Sigmoid colon (tissue), 7 donors: ENCODE data around the gene FIGLA. TPM values are rescaled to one million over a fixed set of nuclear protein-coding genes. Genes with fewer than 3 reads are reported as not detected.

Experiments used
- DNase-seq: peaks from one replicate; pipeline ENCODE4 v3.0.0-alpha.2; 2019
- H3K27ac ChIP-seq, 4 donors: fragments of 200-600 bp; sonication (generic); one replicate each; pipeline ENCODE4 v1.5.1; 2016 to 2019; ENCODE audit warnings: mild to moderate bottlenecking in 1 of 4
- H3K27me3 ChIP-seq, 3 donors: fragments of 200-600 bp; sonication (generic); one replicate each; pipeline ENCODE4 v1.5.1; 2019; ENCODE audit warnings: mild to moderate bottlenecking in 1 of 3
- H3K36me3 ChIP-seq, 4 donors: fragments of 200-600 bp; sonication (generic); one replicate each; pipeline ENCODE4 v1.5.1; 2016 to 2019
- H3K4me1 ChIP-seq, 4 donors: fragments of 200-600 bp; sonication (generic); one replicate each; pipeline ENCODE4 v1.5.1; 2017 to 2019
- H3K4me3 ChIP-seq, 4 donors: fragments of 200-600 bp; sonication (generic); one replicate each; pipeline ENCODE4 v1.5.1; 2017 to 2019; ENCODE audit warnings: mild to moderate bottlenecking in 2 of 4, moderate library complexity in 1 of 4
- H3K9me3 ChIP-seq, 4 donors: fragments of 200-600 bp in 3 of 4; sonication (generic) in 3 of 4; one replicate each; pipeline versions ENCODE4 v1.5.1 to v1.6.1; 2013 to 2019
- CTCF ChIP-seq, 4 experiments: fragments of 450-650 bp in 3 of 4; fragments of 200-600 bp in 1 of 4; IDR thresholded peaks; one replicate each; pipeline ENCODE4 v1.5.1; 2016 to 2019; ENCODE audit warnings: antibody characterized with exemption in 4 of 4, mild to moderate bottlenecking in 3 of 4, moderate library complexity in 2 of 4
- EP300 ChIP-seq, 4 donors: sonication (generic); formaldehyde crosslinking; IDR thresholded peaks; one replicate each; pipeline ENCODE4 v1.6.1; 2017; ENCODE audit warnings: antibody characterized with exemption in 4 of 4
- POLR2A ChIP-seq, 2 donors: fragments of 450-650 bp; IDR thresholded peaks; one replicate each; pipeline ENCODE4 v1.6.1; 2016; ENCODE audit warnings: antibody characterized with exemption in 2 of 2, mild to moderate bottlenecking in 2 of 2, moderate library complexity in 2 of 2
- POLR2AphosphoS5 ChIP-seq, 4 donors: sonication (generic); formaldehyde crosslinking; IDR thresholded peaks; one replicate each; pipeline ENCODE4 v1.6.1; 2017; ENCODE audit warnings: antibody characterized with exemption in 4 of 4
- WGBS, 2 donors: extraction: QIAGEN DNeasy Blood & Tissue Kit; methylation state at CpG; one replicate each; pipeline ENCODE4 v1.1.7; 2013; 5-methylcytosine and 5-hydroxymethylcytosine counted together
- intact Hi-C: fragments of 100-400 bp; cut with DNase I; formaldehyde crosslinking; loops from one replicate; pipeline ENCODE4 v1.15.1; 2023
- polyA plus RNA-seq, 3 donors: library from polyadenylated mRNA; stranded (reverse); fragments of 200-250 nt; gene quantifications; one replicate each; pipeline ENCODE4 v1.2.3, GENCODE V29; 2013
- total RNA-seq, 4 donors: library from RNA; depleted of rRNA; stranded (reverse); fragments of >200 nt; gene quantifications; one replicate each; pipeline ENCODE4 v1.1.0, GENCODE V29; 2016
- donor health status: healthy with polysubstance abuse.
- donor health status: Bipolar disorder and iron deficiency.
- donor health status: healthy.

The FIGLA gene
- total and polyA plus RNA-seq, 7 donors = not detected

GRCh38 chr2:70733646-70734180, 56.7 kb downstream of the FIGLA start:
- no peaks in the 10 kb centered on the region for H3K4me1 ChIP-seq
- H3K27ac ChIP-seq = no peak overlapping the region
- no peaks in the 10 kb centered on the region for H3K9me3 ChIP-seq
- H3K36me3 ChIP-seq = no peaks in the 10 kb centered on the region
- H3K4me3 ChIP-seq = no peak overlapping the region
- H3K27me3 ChIP-seq = peaks cover 0 to 8% (median 0%) of the 10 kb centered on the region in 3 donors
- 56 to 60% methylated on average over 7 of the region's 7 CpGs for WGBS, 2 donors
- DNase-seq = no peak
- intact Hi-C loops = no loop called here
- TF ChIP-seq CTCF (IDR thresholded peaks at IDR 0.05) (no peak), EP300 (IDR thresholded peaks at IDR 0.05) (no peak)

DNA sequence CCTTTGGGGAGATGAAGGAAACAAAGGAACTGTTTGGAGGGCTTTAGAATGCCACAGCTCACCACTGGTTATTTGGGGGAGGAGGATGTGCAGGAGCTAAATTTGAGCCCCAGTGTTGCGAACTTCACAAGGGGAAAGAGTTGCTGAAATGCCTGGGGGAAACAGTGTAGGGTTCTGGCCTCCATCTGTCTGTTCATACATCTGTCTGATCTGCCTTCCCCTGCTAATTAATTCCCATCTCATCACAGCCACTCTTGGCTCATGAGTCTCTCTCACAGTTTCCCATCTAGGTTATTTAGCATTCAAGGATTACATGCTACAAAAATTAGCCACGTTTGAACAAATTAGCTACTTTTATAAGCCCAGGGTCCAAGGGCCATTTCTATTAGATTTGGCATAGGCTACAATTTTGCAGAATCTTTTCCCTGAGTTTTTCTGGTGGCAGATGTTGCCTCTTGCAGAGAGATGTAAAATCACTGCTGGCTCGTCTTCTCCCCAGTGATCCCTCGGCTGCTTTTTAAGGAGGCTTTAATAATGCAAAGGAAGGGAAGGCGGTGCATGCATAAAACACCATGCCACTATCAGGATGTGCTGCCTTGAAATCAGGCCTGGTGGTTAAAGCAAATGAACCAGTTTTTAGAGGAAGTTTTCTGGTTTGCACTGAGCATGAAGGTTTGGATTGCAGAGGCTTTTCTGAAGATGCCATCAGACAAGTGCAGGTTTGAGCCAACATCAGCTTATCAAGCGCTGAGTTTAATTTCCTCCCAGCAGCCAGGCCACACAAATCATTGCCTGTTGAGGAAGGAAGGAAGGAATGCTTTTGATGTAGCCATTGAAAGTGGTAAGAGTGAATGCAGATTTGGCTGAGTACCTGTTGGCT, 57.4 kb downstream of the FIGLA start:
- no peak overlapping the region for H3K4me3 ChIP-seq
- H3K27ac ChIP-seq = no peak overlapping the region
- TF ChIP-seq POLR2AphosphoS5 (IDR thresholded peaks at IDR 0.05) (no peak), CTCF (IDR thresholded peaks at IDR 0.05) (no peak), EP300 (IDR thresholded peaks at IDR 0.05) (no peak), POLR2A (IDR thresholded peaks at IDR 0.05) (no peak)
- intact Hi-C loops = no loop called here
- no peaks in the 10 kb centered on the region for H3K9me3 ChIP-seq
- peaks cover 0 to 8% (median 0%) of the 10 kb centered on the region in 3 donors for H3K27me3 ChIP-seq
- no peak for DNase-seq
- WGBS, 2 donors = 58 to 63% methylated on average over 6 of the region's 6 CpGs
- H3K4me1 ChIP-seq = no peaks in the 10 kb centered on the region
- no peaks in the 10 kb centered on the region for H3K36me3 ChIP-seq

- intact Hi-C loops = no loop called here
Measured at GRCh38 chr2:70730730-70731129, 59.7 kb downstream of the FIGLA start.

GRCh38 chr2:70729647-70730046, 60.8 kb downstream of the FIGLA start:
- Histone ChIP-seq H3K4me3 (no peak overlapping the region), H3K27me3 (no peaks in the 10 kb centered on the region), H3K27ac (no peak overlapping the region), H3K36me3 (no peaks in the 10 kb centered on the region), H3K9me3 (no peaks in the 10 kb centered on the region), H3K4me1 (no peaks in the 10 kb centered on the region)
- WGBS, 2 donors = 87 to 88% methylated on average over 1 of the region's 1 CpG
- DNase-seq = no peak
- TF ChIP-seq POLR2A (IDR thresholded peaks at IDR 0.05) = no peak
- TF ChIP-seq CTCF (IDR thresholded peaks at IDR 0.05) = no peak
- TF ChIP-seq POLR2AphosphoS5 (IDR thresholded peaks at IDR 0.05) = no peak
- TF ChIP-seq EP300 (IDR thresholded peaks at IDR 0.05) = no peak
- intact Hi-C loops = no loop called here

More at GRCh38 chr2:70730730-70731129, 59.7 kb downstream of the FIGLA start:
- Histone ChIP-seq H3K36me3 (no peaks in the 10 kb centered on the region), H3K9me3 (no peaks in the 10 kb centered on the region), H3K27me3 (no peaks in the 10 kb centered on the region), H3K27ac (no peak overlapping the region), H3K4me3 (no peak overlapping the region), H3K4me1 (no peaks in the 10 kb centered on the region)
- no peak for DNase-seq
- 70 to 89% methylated on average over 2 of the region's 2 CpGs for WGBS, 2 donors
- TF ChIP-seq POLR2AphosphoS5 (IDR thresholded peaks at IDR 0.05) (no peak), CTCF (IDR thresholded peaks at IDR 0.05) (no peak), EP300 (IDR thresholded peaks at IDR 0.05) (no peak), POLR2A (IDR thresholded peaks at IDR 0.05) (no peak)
